GM12878 (cell line): ENCODE results near the gene P3H1. TPM values are rescaled to one million over a fixed set of nuclear protein-coding genes. Genes with fewer than 3 reads are reported as not detected.
A peak's percentile ranks its signal among the peaks of the same experiment; 100 is the strongest.
"Not testable (repeated sequence)": the region's sequence is repeated elsewhere in the genome, so short reads cannot be mapped to it uniquely, and the experiment has no call there.

Experiments used
- ATAC-seq: fragments of 200-7000 bp; cut with Tn5 transposase; 3 replicates; pipeline ENCODE4 v1.9.1; 2020; ENCODE audit warnings: mild to moderate bottlenecking, moderate library complexity
- BruUV-seq: library from RNA; stranded (reverse); fragments of 400-500 nt; replicated peaks from 2 replicates; lab custom pipeline; 2021; lab: Mats Ljungman, UMichigan
- CTCF ChIA-PET: fragments of 300-600 bp; sonication (Branson Sonifier 250); formaldehyde crosslinking; extraction: SDS; loops from one replicate; lab custom pipeline; 2021; ENCODE audit warnings: inconsistent platforms; lab: Yijun Ruan, JAX
- POLR2A ChIA-PET: fragments of 350-600 bp; formaldehyde crosslinking; extraction: SDS; loops from one replicate; lab custom pipeline; 2021; ENCODE audit warnings: inconsistent platforms; lab: Charles Lee
- RAD21 ChIA-PET: fragments of 300-600 bp; sonication (Branson Sonifier 250); formaldehyde crosslinking; loops from one replicate; lab custom pipeline; 2023; ENCODE audit warnings: antibody characterized with exemption; ENCODE audit not compliant: unreplicated experiment; lab: Charles Lee
- SMC1A ChIA-PET: fragments of 300-600 bp; sonication (Branson Sonifier 250); formaldehyde crosslinking; loops from one replicate; lab custom pipeline; 2023; ENCODE audit not compliant: unreplicated experiment, uncharacterized antibody; lab: Charles Lee
- DNase-seq: peaks from one replicate; pipeline ENCODE4 v3.0.0-alpha.2; 2011; ENCODE audit warnings: low read depth, low spot score
- FAIRE-seq: peaks from 3 replicates; lab custom pipeline; 2011; peaks lifted over from hg19 to GRCh38; lab: Jason Lieb, UNC
- H2AFZ ChIP-seq: 2 replicates; pipeline ENCODE4 v1.6.0; 2011; ENCODE audit warnings: low read depth, low read length, control low read depth; ENCODE audit not compliant: control insufficient read depth
- H3K27ac ChIP-seq: 2 replicates; pipeline ENCODE4 v1.5.1; 2011; ENCODE audit warnings: control low read depth; ENCODE audit not compliant: control insufficient read depth, insufficient read depth
- H3K27me3 ChIP-seq, 2 experiments: replicated peaks in 1 of 2; 2 replicates each; pipeline versions ENCODE4 v1.6.0 to v1.6.1; 2011; ENCODE audit warnings: low read length in 1 of 2; ENCODE audit not compliant: control insufficient read depth in 2 of 2, insufficient read depth in 2 of 2
- H3K36me3 ChIP-seq, 2 experiments: 2 replicates each; pipeline ENCODE4 v1.5.1; 2011; ENCODE audit warnings: low read length in 1 of 2; ENCODE audit not compliant: control insufficient read depth in 2 of 2, insufficient read depth in 2 of 2
- H3K4me1 ChIP-seq: 2 replicates; pipeline ENCODE4 v1.6.1; 2011; ENCODE audit warnings: mild to moderate bottlenecking, low read length, moderate library complexity, mixed read lengths; ENCODE audit not compliant: control insufficient read depth, insufficient read depth
- H3K4me2 ChIP-seq: 2 replicates; pipeline ENCODE4 v1.6.0; 2011; ENCODE audit warnings: control low read depth; ENCODE audit not compliant: control insufficient read depth, insufficient read depth
- H3K4me3 ChIP-seq: fragments of 200-600 bp; sonication (generic); 2 replicates; pipeline ENCODE4 v1.5.1; 2016
- H3K79me2 ChIP-seq: 2 replicates; pipeline ENCODE4 v1.6.0; 2011; ENCODE audit warnings: low read length; ENCODE audit not compliant: control insufficient read depth, insufficient read depth
- H3K9ac ChIP-seq: 2 replicates; pipeline ENCODE4 v1.8.0; 2011; ENCODE audit warnings: low read length, control low read depth, mixed read lengths; ENCODE audit not compliant: control insufficient read depth, insufficient read depth
- H3K9me3 ChIP-seq: replicated peaks from 3 replicates; pipeline ENCODE4 v1.5.1; 2011; ENCODE audit warnings: mild to moderate bottlenecking, low read length; ENCODE audit not compliant: control insufficient read depth, insufficient read depth
- H4K20me1 ChIP-seq: 2 replicates; pipeline ENCODE4 v1.6.0; 2011; ENCODE audit not compliant: control insufficient read depth, insufficient read depth
- TCF3 ChIP-seq: IDR thresholded peaks from 2 replicates; pipeline ENCODE4 v1.6.1; 2012; ENCODE audit warnings: low read depth, mild to moderate bottlenecking, low read length, borderline replicate concordance; ENCODE audit not compliant: insufficient read depth
- WGBS: methylation state at CpG from one replicate; pipeline ENCODE4 v1.1.6; 2016; ENCODE audit warnings: low lambda C conversion rate; ENCODE audit not compliant: insufficient replicate concordance, insufficient coverage; ENCODE audit errors: missing lambda C conversion rate; 5-methylcytosine and 5-hydroxymethylcytosine counted together
- in situ Hi-C: fragments of 300-500 bp; cut with MboI; formaldehyde crosslinking; loops from 9 replicates; pipeline ENCODE4 v1.14.3; 2018; ENCODE audit warnings: mixed read lengths
- intact Hi-C: fragments of 100-400 bp; cut with micrococcal nuclease; formaldehyde crosslinking; loops from one replicate; pipeline ENCODE4 v1.14.2; 2022; ENCODE audit not compliant: unreplicated experiment
- polyA plus RNA-seq, 11 experiments: library from polyadenylated mRNA; depleted of rRNA in 4 of 11; unstranded in 6 of 11; stranded (reverse) in 5 of 11; fragments of >200 nt; fragmentation: Nextera tagmentation in 4 of 11; fragmentation: Illumina TruSeq in 1 of 11; extraction: Ambion mirVana in 4 of 11; extraction: Trizol in 1 of 11; gene quantifications; 1 replicate in 1 of 11; 2 replicates in 10 of 11; pipeline versions ENCODE4 v1.2.1 to v1.2.3, GENCODE V29; 2011 to 2016; ENCODE audit warnings: inconsistent platforms in 2 of 11, missing spikeins in 2 of 11, low read depth in 1 of 11
- total RNA-seq, 4 experiments: library from RNA; depleted of rRNA in 3 of 4; stranded (reverse); fragments of >200 nt in 3 of 4; fragmentation: Illumina TruSeq in 1 of 4; extraction: Trizol in 1 of 4; gene quantifications; 2 replicates each; pipeline versions ENCODE4 v1.2.1 to v1.2.3, GENCODE V29; 2013 to 2021

The P3H1 gene
- total and polyA plus RNA-seq, 10 of the 15 experiments (the other 5 are each of a cell fraction or from before 2014, with no cell fraction given) = 0.72 to 42.4 (median 26.0) TPM

DNA sequence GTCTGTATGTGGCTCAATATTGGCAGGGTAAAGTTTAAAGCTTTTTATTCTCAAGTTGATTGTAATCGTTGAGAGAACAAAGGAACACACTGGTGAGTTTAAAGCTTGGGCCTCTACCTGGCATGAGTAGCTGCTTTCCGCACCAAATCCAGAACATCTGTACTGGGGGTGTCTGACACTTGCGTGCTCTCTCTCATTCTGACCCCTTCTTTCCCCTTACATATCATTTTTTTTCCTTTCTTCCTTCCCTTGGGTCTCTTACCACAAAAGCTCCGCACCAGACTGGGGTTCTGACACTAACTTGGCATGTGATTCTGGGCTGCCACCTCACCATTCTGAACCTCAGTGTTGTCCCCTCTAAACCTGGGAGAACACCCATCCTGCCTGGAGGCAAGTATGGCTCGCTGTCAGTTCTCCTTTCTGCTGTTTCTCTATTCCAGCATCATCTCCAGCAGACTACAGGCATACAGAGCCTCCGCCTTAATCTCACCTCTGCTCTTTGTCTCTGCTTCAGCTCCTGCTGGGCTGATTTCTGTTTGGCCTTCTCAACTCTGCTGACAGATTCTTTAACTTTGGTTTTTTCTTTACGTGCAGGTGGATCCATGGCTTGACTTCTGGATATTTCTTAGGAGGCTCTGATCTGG lies 49.2 kb upstream of the P3H1 start:
- Histone ChIP-seq H3K27me3 (no peaks in the 10 kb centered on the region), H3K36me3 (no peaks in the 10 kb centered on the region), H3K9me3 (no peaks in the 10 kb centered on the region), H3K79me2 (peaks cover 2% of the 10 kb centered on the region; the same call in 1 of the 2 replicates), H3K4me3 (peak overlapping the region; percentile 75), H2AFZ (peak overlapping the region; percentile 81), H3K27ac (peak overlapping the region; percentile 81), H4K20me1 (no peaks in the 10 kb centered on the region), H3K4me1 (peaks cover 4% of the 10 kb centered on the region; the same call in 1 of the 2 replicates), H3K4me2 (peak overlapping the region; percentile 95), H3K9ac (peak overlapping the region; percentile 80)
- FAIRE-seq (no peak), DNase-seq (no peak), ATAC-seq (peak; percentile 22)
- WGBS = 46% methylated on average over 7 of the region's 7 CpGs
- CTCF ChIA-PET = interaction anchor here (0.7 to 2.9 kb wide), 11 partner anchors 10 to 335 kb away, joined by 3 to 16 read pairs (median 5); partner anchors contain the start of genes C1orf50, P3H1 and ZNF691
- no peak for TF ChIP-seq TCF3
- intact Hi-C loops = loop anchor here (2.0 kb wide), 1 partner anchor 49 kb away; the partner anchor contains the start of genes C1orf50 and P3H1
- RAD21 ChIA-PET = interaction anchor here (0.9 to 2.9 kb wide), 8 partner anchors 13 to 257 kb away, joined by 3 to 20 read pairs (median 4); partner anchors contain the start of genes C1orf50, P3H1 and ZNF691
- POLR2A ChIA-PET = interaction anchor here (0.5 to 2.9 kb wide), 8 partner anchors 9 to 117 kb away, joined by 3 to 19 read pairs (median 5); partner anchors contain the start of genes C1orf50, P3H1 and ZNF691
- TSS peak; percentile 81 for BruUV-seq
- SMC1A ChIA-PET = interaction anchor here (0.9 to 3.0 kb wide), 9 partner anchors 8 to 259 kb away, joined by 3 to 27 read pairs (median 6); partner anchors contain the start of genes C1orf50 and ZNF691
- in situ Hi-C loops = no loop called here

DNA sequence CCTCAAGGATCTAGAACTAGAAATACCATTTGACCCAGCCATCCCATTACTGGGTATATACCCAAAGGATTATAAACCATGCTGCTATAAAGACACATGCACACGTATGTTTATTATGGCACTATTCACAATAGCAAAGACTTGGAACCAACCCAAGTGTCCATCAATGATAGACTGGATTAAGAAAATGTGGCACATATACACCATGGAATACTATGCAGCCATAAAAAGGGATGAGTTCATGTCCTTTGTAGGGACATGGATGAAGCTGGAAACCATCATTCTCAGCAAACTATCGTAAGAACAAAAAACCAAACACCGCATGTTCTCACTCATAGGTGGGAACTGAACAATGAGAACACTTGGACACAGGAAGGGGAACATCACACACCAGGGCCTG lies 48.0 kb upstream of the P3H1 start:
- H3K9me3 ChIP-seq, in situ Hi-C loops, H3K9ac ChIP-seq, intact Hi-C loops, H3K4me3 ChIP-seq, H3K4me2 ChIP-seq, FAIRE-seq, H3K27ac ChIP-seq, H4K20me1 ChIP-seq, H3K36me3 ChIP-seq, DNase-seq, H3K4me1 ChIP-seq, RAD21 ChIA-PET, H3K79me2 ChIP-seq, ATAC-seq, POLR2A ChIA-PET, H3K27me3 ChIP-seq, H2AFZ ChIP-seq, BruUV-seq: not testable (repeated sequence)
- ChIA-PET SMC1A (interaction anchor here (1.7 to 2.1 kb wide), 2 partner anchors 98 to 259 kb away, joined by 7 to 8 read pairs; no protein-coding TSS in a partner anchor), CTCF (interaction anchor here (1.9 to 2.1 kb wide), 2 partner anchors 32 to 258 kb away, joined by 10 to 11 read pairs; partner anchors contain the start of gene ZNF691)
- WGBS = 100% methylated on average over 1 of the region's 3 CpGs
